ENCODE measurements around the gene RFX3. TPM values are rescaled to one million over a fixed set of nuclear protein-coding genes. Genes with fewer than 3 reads are reported as not detected.

RFX3 gene
- total RNA-seq, 1 experiment from 2014 or later: 7.4 TPM

- CTCF ChIA-PET: no interaction called here
- intact Hi-C loops (cut with micrococcal nuclease; ENCODE audit: unreplicated experiment): no loop called here
Observed at GRCh38 chr9:3515405-3515804, 10.4 kb downstream of the RFX3 start.

GRCh38 chr9:3514786-3515185, 11.0 kb downstream of the RFX3 start:
- CTCF ChIA-PET: no interaction called here
- no TSS peak for BruUV-seq (replicated peaks)
- Histone ChIP-seq H3K27me3 (replicated peaks; ENCODE audit: insufficient read depth, low read depth, low read length, poor library complexity) (no peaks in the 10 kb centered on the region), H3K4me3 (ENCODE audit: low read depth, low read length, poor library complexity, severe bottlenecking) (no peak overlapping the region), H3K4me1 (ENCODE audit: insufficient read depth, low read length, poor library complexity, severe bottlenecking) (peaks cover 68% of the 10 kb centered on the region), H3K36me3 (ENCODE audit: insufficient read depth, low read length, poor library complexity, severe bottlenecking) (no peaks in the 10 kb centered on the region), H3K27ac (ENCODE audit: low read depth, low read length, poor library complexity, severe bottlenecking) (peak overlapping the region; percentile 15), H3K9me3 (ENCODE audit: low read depth, low read length, poor library complexity, severe bottlenecking) (no peaks in the 10 kb centered on the region)
- TF ChIP-seq EZH2 (IDR thresholded peaks at IDR 0.05; ENCODE audit: borderline replicate concordance, low read depth, low read length, poor library complexity, severe bottlenecking): no peak
- no peak for TF ChIP-seq CTCF (conservative IDR thresholded peaks at IDR 0.05; ENCODE audit: low read depth, low read length)
- DNase-seq (ENCODE audit: low spot score): no peak
- POLR2A ChIA-PET (ENCODE audit: low non-redundant PET): no interaction called here
- intact Hi-C loops (cut with micrococcal nuclease; ENCODE audit: unreplicated experiment): no loop called here

More at GRCh38 chr9:3515405-3515804, 10.4 kb downstream of the RFX3 start:
- Histone ChIP-seq H3K27me3 (replicated peaks; ENCODE audit: insufficient read depth, low read depth, low read length, poor library complexity) (no peaks in the 10 kb centered on the region), H3K27ac (ENCODE audit: low read depth, low read length, poor library complexity, severe bottlenecking) (no peak overlapping the region), H3K4me1 (ENCODE audit: insufficient read depth, low read length, poor library complexity, severe bottlenecking) (peaks cover 62% of the 10 kb centered on the region), H3K9me3 (ENCODE audit: low read depth, low read length, poor library complexity, severe bottlenecking) (no peaks in the 10 kb centered on the region), H3K36me3 (ENCODE audit: insufficient read depth, low read length, poor library complexity, severe bottlenecking) (no peaks in the 10 kb centered on the region), H3K4me3 (ENCODE audit: low read depth, low read length, poor library complexity, severe bottlenecking) (no peak overlapping the region)
- TF ChIP-seq CTCF (conservative IDR thresholded peaks at IDR 0.05; ENCODE audit: low read depth, low read length) (no peak), EZH2 (IDR thresholded peaks at IDR 0.05; ENCODE audit: borderline replicate concordance, low read depth, low read length, poor library complexity, severe bottlenecking) (no peak)
- POLR2A ChIA-PET (ENCODE audit: low non-redundant PET): no interaction called here
- DNase-seq (ENCODE audit: low spot score): no peak
- BruUV-seq (replicated peaks): no TSS peak

GRCh38 chr9:3513265-3513818, 12.5 kb downstream of the RFX3 start:
- TF ChIP-seq CTCF (conservative IDR thresholded peaks at IDR 0.05; ENCODE audit: low read depth, low read length): no peak; the same call in 1 of the 2 replicates
- TF ChIP-seq EZH2 (IDR thresholded peaks at IDR 0.05; ENCODE audit: borderline replicate concordance, low read depth, low read length, poor library complexity, severe bottlenecking): no peak
- ChIA-PET CTCF (no interaction called here), POLR2A (ENCODE audit: low non-redundant PET) (no interaction called here)
- intact Hi-C loops (cut with micrococcal nuclease; ENCODE audit: unreplicated experiment): no loop called here
- Histone ChIP-seq H3K27me3 (replicated peaks; ENCODE audit: insufficient read depth, low read depth, low read length, poor library complexity) (no peaks in the 10 kb centered on the region), H3K36me3 (ENCODE audit: insufficient read depth, low read length, poor library complexity, severe bottlenecking) (no peaks in the 10 kb centered on the region), H3K4me3 (ENCODE audit: low read depth, low read length, poor library complexity, severe bottlenecking) (no peak overlapping the region), H3K9me3 (ENCODE audit: low read depth, low read length, poor library complexity, severe bottlenecking) (no peaks in the 10 kb centered on the region), H3K4me1 (ENCODE audit: insufficient read depth, low read length, poor library complexity, severe bottlenecking) (peaks cover 74% of the 10 kb centered on the region), H3K27ac (ENCODE audit: low read depth, low read length, poor library complexity, severe bottlenecking) (peak overlapping the region; percentile 15)
- DNase-seq (ENCODE audit: low spot score): peak; percentile 23
- no TSS peak for BruUV-seq (replicated peaks)
